OCI-LY1 (cell line): Measurements from ENCODE around the gene NUP50.

Experiments used
- EZH2 ChIP-seq: fragments of 200-600 bp; sonication (generic), shearing (Covaris generic); IDR thresholded peaks from 2 replicates; pipeline ENCODE4 v1.8.0; 2017; ENCODE audit warnings: borderline replicate concordance, mixed run types, mild to moderate bottlenecking, antibody characterized with exemption, low read length, moderate library complexity, mixed read lengths
- TF ChIP-seq, protein P1 (sequence below): fragments of 200-600 bp; sonication (generic), shearing (Covaris generic); IDR thresholded peaks from 2 replicates; pipeline ENCODE4 v1.5.1; 2017; ENCODE audit warnings: mild to moderate bottlenecking, antibody characterized with exemption, low read length, moderate library complexity, mixed read lengths

DNA sequence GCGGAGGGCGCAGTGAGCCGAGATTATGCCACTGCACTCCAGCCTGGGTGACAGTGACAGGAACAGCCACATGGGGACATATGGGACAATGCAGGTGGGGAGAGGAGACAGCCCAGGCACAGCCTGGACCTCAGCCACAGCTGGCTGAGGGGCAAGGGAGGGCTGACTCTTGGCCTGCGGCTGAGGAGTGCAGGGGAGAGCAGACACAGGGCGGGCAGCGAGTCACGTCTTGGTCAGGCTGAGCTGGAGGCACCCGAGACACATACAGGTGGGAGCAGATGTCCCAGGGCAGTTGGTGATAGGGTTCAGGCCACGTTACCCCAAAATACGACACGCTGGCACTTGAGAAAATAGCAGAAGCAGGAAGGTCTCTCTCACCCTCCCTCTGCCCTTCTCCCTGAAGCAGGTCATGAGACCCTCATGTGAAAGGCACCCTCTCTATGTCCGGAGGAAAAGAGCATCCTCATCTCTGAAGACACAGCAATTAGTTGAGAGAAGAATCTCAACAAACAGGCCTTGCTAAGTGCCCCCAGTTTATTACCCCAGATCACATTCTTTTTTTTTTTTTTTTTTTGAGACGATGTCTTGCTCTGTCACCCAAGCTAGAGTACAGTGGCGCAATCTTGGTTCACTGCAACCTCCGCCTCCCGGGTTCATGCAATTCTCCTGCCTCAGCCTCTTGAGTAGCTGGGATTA, 66.4 kb downstream of the NUP50 start:
- TF ChIP-seq, protein P1, sequence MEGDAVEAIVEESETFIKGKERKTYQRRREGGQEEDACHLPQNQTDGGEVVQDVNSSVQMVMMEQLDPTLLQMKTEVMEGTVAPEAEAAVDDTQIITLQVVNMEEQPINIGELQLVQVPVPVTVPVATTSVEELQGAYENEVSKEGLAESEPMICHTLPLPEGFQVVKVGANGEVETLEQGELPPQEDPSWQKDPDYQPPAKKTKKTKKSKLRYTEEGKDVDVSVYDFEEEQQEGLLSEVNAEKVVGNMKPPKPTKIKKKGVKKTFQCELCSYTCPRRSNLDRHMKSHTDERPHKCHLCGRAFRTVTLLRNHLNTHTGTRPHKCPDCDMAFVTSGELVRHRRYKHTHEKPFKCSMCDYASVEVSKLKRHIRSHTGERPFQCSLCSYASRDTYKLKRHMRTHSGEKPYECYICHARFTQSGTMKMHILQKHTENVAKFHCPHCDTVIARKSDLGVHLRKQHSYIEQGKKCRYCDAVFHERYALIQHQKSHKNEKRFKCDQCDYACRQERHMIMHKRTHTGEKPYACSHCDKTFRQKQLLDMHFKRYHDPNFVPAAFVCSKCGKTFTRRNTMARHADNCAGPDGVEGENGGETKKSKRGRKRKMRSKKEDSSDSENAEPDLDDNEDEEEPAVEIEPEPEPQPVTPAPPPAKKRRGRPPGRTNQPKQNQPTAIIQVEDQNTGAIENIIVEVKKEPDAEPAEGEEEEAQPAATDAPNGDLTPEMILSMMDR, result no peak
- TF ChIP-seq EZH2, result no peak
